ENCODE results near the gene UBR4. TPM values are rescaled to one million over a fixed set of nuclear protein-coding genes. Genes with fewer than 3 reads are reported as not detected.

UBR4 gene
- total and polyA plus RNA-seq, 2 experiments from 2014 or later = 111 to 230 TPM

DNA sequence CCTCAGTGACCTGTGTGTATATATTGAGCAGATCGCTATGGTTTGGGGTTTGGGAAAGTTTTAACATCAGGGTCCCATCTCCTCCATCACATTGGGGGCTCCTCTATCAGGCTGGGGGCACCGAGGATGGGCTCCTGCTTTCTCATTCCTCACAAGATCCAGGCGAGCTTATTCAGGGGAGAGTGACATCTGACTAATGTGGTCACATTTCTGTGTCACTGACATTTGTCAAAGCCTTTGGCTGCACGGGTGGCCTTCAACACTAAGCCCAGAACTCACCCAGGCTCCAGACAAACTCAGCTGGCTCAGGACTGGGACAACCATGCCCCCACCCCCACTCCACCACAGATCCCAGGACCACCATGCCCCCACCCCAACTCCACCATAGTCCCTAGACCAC, 150.3 kb downstream of the UBR4 start (continued):
- TF ChIP-seq, protein P1, sequence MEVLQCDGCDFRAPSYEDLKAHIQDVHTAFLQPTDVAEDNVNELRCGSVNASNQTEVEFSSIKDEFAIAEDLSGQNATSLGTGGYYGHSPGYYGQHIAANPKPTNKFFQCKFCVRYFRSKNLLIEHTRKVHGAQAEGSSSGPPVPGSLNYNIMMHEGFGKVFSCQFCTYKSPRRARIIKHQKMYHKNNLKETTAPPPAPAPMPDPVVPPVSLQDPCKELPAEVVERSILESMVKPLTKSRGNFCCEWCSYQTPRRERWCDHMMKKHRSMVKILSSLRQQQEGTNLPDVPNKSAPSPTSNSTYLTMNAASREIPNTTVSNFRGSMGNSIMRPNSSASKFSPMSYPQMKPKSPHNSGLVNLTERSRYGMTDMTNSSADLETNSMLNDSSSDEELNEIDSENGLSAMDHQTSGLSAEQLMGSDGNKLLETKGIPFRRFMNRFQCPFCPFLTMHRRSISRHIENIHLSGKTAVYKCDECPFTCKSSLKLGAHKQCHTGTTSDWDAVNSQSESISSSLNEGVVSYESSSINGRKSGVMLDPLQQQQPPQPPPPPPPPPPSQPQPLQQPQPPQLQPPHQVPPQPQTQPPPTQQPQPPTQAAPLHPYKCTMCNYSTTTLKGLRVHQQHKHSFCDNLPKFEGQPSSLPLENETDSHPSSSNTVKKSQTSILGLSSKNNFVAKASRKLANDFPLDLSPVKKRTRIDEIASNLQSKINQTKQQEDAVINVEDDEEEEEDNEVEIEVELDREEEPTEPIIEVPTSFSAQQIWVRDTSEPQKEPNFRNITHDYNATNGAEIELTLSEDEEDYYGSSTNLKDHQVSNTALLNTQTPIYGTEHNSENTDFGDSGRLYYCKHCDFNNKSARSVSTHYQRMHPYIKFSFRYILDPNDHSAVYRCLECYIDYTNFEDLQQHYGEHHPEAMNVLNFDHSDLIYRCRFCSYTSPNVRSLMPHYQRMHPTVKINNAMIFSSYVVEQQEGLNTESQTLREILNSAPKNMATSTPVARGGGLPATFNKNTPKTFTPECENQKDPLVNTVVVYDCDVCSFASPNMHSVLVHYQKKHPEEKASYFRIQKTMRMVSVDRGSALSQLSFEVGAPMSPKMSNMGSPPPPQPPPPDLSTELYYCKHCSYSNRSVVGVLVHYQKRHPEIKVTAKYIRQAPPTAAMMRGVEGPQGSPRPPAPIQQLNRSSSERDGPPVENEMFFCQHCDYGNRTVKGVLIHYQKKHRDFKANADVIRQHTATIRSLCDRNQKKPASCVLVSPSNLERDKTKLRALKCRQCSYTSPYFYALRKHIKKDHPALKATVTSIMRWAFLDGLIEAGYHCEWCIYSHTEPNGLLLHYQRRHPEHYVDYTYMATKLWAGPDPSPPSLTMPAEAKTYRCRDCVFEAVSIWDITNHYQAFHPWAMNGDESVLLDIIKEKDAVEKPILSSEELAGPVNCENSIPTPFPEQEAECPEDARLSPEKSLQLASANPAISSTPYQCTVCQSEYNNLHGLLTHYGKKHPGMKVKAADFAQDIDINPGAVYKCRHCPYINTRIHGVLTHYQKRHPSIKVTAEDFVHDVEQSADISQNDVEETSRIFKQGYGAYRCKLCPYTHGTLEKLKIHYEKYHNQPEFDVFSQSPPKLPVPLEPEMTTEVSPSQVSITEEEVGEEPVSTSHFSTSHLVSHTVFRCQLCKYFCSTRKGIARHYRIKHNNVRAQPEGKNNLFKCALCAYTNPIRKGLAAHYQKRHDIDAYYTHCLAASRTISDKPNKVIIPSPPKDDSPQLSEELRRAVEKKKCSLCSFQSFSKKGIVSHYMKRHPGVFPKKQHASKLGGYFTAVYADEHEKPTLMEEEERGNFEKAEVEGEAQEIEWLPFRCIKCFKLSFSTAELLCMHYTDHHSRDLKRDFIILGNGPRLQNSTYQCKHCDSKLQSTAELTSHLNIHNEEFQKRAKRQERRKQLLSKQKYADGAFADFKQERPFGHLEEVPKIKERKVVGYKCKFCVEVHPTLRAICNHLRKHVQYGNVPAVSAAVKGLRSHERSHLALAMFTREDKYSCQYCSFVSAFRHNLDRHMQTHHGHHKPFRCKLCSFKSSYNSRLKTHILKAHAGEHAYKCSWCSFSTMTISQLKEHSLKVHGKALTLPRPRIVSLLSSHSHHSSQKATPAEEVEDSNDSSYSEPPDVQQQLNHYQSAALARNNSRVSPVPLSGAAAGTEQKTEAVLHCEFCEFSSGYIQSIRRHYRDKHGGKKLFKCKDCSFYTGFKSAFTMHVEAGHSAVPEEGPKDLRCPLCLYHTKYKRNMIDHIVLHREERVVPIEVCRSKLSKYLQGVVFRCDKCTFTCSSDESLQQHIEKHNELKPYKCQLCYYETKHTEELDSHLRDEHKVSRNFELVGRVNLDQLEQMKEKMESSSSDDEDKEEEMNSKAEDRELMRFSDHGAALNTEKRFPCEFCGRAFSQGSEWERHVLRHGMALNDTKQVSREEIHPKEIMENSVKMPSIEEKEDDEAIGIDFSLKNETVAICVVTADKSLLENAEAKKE (CRISPR knock-in tag; IDR thresholded peaks at IDR 0.05) = no peak
- TF ChIP-seq, protein P2, sequence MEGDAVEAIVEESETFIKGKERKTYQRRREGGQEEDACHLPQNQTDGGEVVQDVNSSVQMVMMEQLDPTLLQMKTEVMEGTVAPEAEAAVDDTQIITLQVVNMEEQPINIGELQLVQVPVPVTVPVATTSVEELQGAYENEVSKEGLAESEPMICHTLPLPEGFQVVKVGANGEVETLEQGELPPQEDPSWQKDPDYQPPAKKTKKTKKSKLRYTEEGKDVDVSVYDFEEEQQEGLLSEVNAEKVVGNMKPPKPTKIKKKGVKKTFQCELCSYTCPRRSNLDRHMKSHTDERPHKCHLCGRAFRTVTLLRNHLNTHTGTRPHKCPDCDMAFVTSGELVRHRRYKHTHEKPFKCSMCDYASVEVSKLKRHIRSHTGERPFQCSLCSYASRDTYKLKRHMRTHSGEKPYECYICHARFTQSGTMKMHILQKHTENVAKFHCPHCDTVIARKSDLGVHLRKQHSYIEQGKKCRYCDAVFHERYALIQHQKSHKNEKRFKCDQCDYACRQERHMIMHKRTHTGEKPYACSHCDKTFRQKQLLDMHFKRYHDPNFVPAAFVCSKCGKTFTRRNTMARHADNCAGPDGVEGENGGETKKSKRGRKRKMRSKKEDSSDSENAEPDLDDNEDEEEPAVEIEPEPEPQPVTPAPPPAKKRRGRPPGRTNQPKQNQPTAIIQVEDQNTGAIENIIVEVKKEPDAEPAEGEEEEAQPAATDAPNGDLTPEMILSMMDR (conservative IDR thresholded peaks at IDR 0.05; ENCODE audit: low read depth in 2 of 2) = no peak
- no peak for TF ChIP-seq CREB1 (CRISPR knock-in tag; IDR thresholded peaks at IDR 0.05; ENCODE audit: low read depth)
- TF ChIP-seq, protein P3, sequence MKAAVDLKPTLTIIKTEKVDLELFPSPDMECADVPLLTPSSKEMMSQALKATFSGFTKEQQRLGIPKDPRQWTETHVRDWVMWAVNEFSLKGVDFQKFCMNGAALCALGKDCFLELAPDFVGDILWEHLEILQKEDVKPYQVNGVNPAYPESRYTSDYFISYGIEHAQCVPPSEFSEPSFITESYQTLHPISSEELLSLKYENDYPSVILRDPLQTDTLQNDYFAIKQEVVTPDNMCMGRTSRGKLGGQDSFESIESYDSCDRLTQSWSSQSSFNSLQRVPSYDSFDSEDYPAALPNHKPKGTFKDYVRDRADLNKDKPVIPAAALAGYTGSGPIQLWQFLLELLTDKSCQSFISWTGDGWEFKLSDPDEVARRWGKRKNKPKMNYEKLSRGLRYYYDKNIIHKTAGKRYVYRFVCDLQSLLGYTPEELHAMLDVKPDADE (IDR thresholded peaks at IDR 0.05) = no peak

DNA sequence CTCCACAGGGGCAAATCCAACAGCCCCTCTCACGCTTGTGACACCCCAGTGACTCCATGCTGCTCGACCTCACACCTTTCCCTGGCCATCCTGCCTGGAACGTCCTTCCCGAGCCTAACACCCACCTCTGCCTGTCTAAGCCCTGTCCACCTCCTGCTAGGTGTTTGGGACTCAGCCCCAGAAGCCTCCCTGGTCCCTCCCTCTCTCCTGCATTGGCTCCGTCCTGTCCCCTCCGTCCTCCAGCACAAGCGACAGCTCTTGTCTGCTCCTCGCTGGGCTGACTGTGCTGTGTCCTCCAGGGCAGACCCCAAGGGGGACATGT, 151.6 kb downstream of the UBR4 start:
- H3K4me3 Mint-ChIP-seq = no peak overlapping the region
- DNase-seq (ENCODE audit: low spot score) = no peak
- no peaks in the 10 kb centered on the region for H3K36me3 ChIP-seq (ENCODE audit: insufficient read depth)
- TF ChIP-seq, protein P4, sequence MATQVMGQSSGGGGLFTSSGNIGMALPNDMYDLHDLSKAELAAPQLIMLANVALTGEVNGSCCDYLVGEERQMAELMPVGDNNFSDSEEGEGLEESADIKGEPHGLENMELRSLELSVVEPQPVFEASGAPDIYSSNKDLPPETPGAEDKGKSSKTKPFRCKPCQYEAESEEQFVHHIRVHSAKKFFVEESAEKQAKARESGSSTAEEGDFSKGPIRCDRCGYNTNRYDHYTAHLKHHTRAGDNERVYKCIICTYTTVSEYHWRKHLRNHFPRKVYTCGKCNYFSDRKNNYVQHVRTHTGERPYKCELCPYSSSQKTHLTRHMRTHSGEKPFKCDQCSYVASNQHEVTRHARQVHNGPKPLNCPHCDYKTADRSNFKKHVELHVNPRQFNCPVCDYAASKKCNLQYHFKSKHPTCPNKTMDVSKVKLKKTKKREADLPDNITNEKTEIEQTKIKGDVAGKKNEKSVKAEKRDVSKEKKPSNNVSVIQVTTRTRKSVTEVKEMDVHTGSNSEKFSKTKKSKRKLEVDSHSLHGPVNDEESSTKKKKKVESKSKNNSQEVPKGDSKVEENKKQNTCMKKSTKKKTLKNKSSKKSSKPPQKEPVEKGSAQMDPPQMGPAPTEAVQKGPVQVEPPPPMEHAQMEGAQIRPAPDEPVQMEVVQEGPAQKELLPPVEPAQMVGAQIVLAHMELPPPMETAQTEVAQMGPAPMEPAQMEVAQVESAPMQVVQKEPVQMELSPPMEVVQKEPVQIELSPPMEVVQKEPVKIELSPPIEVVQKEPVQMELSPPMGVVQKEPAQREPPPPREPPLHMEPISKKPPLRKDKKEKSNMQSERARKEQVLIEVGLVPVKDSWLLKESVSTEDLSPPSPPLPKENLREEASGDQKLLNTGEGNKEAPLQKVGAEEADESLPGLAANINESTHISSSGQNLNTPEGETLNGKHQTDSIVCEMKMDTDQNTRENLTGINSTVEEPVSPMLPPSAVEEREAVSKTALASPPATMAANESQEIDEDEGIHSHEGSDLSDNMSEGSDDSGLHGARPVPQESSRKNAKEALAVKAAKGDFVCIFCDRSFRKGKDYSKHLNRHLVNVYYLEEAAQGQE (IDR thresholded peaks at IDR 0.05; ENCODE audit: unreplicated experiment) = no peak
- TF ChIP-seq EZH2 (IDR thresholded peaks at IDR 0.05; ENCODE audit: low read depth, unreplicated experiment) = no peak

More for the DNA sequence above, 151.6 kb downstream of the UBR4 start:
- peaks cover 12% of the 10 kb centered on the region for H3K27me3 Mint-ChIP-seq (ENCODE audit: insufficient read depth, low read depth, poor library complexity)
- peaks cover 2% of the 10 kb centered on the region; the same call in 1 of the 3 replicates for H3K4me1 Mint-ChIP-seq
- peaks cover 23% of the 10 kb centered on the region for H3K9me3 Mint-ChIP-seq
- Histone ChIP-seq H3K79me2 (replicated peaks; ENCODE audit: insufficient read depth) (no peaks in the 10 kb centered on the region), H3K27ac (ENCODE audit: low read depth) (no peak overlapping the region), H3K4me3 (no peak overlapping the region), H3K9me2 (ENCODE audit: insufficient read depth) (no peaks in the 10 kb centered on the region), H3K4me2 (no peak overlapping the region), H3K27me3 (ENCODE audit: insufficient read depth) (no peaks in the 10 kb centered on the region), H4K20me1 (replicated peaks; ENCODE audit: insufficient read depth) (no peaks in the 10 kb centered on the region), H2AFZ (no peak overlapping the region), H3K4me1 (ENCODE audit: insufficient read depth) (no peaks in the 10 kb centered on the region), H3F3A (replicated peaks; ENCODE audit: low read depth) (no peaks in the 10 kb centered on the region)
- ATAC-seq = no peak
- H3K36me3 Mint-ChIP-seq (ENCODE audit: low read depth) = peaks cover 14% of the 10 kb centered on the region
- no peak overlapping the region for H3K27ac Mint-ChIP-seq

Data from GM23338 (cell line).